HG02798 (cell line): ENCODE results near the gene PITRM1.
"Not testable (repeated sequence)": the region's sequence is repeated elsewhere in the genome, so short reads cannot be mapped to it uniquely, and the experiment has no call there.

ENCODE experiments used
- ATAC-seq: cut with Tn5 transposase; IDR thresholded peaks from one replicate; pipeline ENCODE4 v1.9.1; 2021; ENCODE audit warnings: mild to moderate bottlenecking; ENCODE audit not compliant: unreplicated experiment, poor library complexity

The PITRM1 gene

DNA sequence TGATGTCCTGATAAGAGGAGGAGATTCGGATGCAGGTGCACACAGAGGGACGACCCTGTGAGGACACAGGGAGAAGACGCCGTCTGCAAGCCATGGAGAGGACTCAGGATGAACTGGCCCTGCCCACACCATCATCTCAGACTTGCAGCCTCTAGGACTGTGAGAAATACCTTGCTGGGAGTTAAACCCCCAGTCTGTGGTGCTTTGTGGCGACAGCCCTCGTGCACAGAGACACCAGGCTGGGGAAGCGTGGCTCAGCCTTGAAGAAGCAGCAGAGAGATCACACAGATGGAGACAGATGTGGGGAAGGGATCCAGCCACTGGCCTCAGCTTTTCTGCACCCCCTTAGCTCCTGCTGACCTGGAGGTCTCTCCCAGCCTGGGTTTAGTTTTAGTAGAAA, 26.3 kb upstream of the PITRM1 start:
- ATAC-seq: no peak

DNA sequence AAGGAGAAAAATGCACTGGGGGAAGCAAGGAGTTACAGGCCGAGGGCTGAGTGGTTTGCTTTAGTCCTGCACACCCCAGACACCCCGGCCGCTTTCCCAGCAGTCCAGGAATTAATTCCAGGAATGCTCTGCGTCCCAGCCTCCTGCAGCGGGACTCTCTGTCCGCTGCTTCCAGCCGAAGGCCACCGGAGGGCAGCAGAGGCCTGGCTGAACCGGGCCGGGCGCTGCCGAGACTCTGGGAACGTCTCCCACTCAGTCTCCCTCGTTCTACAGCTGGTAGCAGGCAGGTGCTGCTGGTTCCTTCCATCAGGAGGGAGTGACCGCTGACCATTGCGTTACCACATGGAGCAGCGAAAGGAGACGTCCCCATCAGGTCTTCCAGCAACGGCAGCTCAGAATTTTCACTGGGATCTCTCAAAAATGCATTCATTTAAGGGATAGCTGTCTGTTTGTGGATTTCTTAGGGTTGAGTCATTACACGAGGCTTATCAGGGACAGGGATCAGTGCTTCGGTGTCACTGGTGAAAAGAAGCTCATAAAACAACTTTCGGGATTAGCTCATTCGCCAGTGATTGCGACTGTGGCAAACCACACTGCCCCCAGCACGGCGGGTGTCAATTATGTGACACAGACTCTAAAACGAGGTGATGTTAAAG, 24.9 kb upstream of the PITRM1 start:
- ATAC-seq: peak; percentile 73

GRCh38 chr10:3196958-3197347, 24.4 kb upstream of the PITRM1 start:
- no peak for ATAC-seq

DNA sequence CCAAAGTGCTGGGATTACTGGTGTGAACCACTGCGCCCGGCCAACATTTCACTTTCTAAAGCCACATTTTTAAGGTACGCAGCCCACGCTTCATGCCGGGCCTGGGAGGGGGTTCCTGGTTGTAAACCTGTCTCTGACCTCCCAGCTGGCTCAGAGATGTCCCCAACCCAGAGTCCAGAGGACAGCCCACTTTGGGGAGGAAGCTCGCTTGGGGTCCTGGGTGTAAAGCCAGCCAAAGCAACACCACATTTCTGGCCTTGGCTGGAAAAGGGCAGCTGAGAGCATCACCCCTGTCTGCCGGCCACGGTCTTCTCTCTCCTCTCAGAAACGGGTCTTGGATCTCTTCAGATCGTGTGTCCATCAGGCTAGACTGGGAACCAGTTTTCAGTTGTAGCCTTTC, 23.9 kb upstream of the PITRM1 start:
- ATAC-seq: no peak

DNA sequence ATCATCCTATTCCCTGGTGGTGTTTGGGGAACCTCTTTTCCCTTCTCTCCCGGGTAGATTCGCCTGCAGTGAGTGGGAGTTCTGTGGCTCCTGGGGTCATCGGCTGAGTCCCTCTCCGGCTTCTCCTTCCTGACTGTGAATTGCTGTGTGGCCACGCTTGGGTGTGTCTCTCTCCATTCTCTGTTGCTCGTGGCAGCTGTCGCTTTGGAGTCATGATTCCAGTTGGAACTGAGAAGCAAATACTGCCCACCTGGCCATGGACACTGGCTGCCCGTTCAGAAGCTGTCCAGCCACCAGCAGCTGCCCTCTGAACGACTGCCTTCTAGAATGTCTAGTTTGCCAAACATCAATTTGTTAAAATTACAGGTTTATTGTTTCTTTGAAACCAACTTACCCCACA, 23.1 kb upstream of the PITRM1 start:
- no peak for ATAC-seq

- no peak for ATAC-seq
Measured at GRCh38 chr10:3195286-3195685, 22.7 kb upstream of the PITRM1 start.

GRCh38 chr10:3194871-3195270, 22.3 kb upstream of the PITRM1 start:
- ATAC-seq: no peak

GRCh38 chr10:3193751-3194150, 21.2 kb upstream of the PITRM1 start:
- no peak for ATAC-seq

DNA sequence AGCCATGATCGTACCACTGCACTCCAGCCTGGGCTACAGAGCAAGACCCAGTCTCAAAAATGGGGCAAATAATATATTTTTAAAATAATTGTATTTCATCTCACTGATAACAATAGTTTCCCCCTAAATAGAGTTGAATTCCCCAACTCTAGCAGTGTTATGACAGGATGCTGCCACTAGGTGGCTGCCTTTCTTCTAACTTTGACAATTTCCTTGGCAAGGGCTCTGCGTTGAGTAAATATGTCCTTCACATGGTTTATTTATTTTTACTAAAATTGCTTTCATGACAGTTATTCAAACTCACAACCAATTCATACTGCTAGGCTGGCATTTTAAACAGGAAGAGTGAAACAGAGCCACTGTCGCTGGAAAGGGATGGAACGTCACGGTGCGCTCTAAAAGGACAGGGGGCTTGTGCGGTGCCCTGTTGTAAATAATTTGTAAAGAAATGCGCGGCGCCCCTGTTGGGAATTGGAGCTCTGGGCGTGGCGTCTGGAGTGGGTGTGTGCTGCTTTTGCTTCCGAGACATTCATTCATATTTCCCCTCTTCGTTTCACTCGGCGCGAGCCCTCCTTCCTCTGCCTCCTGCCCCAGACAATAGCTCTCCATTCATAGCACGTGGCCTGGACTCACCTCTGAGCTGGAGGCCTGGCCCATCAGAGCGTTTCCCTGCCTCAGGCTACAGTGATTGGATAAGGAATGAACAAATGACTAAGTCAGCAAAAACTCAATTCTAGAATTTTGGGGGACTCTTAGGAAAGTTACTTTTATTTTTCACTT, 20.5 kb upstream of the PITRM1 start:
- ATAC-seq: peak; percentile 43

GRCh38 chr10:3190817-3191216, 18.2 kb upstream of the PITRM1 start:
- ATAC-seq: no peak

- not testable (repeated sequence) for ATAC-seq
Measured at GRCh38 chr10:3187229-3187628, 14.6 kb upstream of the PITRM1 start.

- ATAC-seq: no peak
Measured at GRCh38 chr10:3186368-3186767, 13.8 kb upstream of the PITRM1 start.

DNA sequence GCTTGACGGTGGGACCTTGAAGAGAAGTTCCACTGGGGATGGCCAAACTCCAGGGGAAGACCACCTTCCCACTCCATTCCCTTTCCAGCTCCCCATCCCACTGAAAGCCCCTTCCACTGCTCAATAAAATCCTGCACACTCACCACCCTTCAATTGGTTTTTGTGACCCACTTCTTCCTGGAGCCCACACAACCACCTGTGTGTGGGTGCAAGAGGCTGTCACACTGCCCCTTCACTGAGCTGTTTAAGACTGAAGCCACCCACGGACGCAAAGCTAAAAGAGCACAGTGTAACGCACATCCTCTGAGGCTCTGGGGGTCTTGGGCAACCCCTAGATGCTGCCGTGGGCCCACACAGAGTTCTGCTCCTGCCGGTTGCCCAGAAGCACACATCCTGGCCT, 12.8 kb upstream of the PITRM1 start:
- no peak for ATAC-seq

DNA sequence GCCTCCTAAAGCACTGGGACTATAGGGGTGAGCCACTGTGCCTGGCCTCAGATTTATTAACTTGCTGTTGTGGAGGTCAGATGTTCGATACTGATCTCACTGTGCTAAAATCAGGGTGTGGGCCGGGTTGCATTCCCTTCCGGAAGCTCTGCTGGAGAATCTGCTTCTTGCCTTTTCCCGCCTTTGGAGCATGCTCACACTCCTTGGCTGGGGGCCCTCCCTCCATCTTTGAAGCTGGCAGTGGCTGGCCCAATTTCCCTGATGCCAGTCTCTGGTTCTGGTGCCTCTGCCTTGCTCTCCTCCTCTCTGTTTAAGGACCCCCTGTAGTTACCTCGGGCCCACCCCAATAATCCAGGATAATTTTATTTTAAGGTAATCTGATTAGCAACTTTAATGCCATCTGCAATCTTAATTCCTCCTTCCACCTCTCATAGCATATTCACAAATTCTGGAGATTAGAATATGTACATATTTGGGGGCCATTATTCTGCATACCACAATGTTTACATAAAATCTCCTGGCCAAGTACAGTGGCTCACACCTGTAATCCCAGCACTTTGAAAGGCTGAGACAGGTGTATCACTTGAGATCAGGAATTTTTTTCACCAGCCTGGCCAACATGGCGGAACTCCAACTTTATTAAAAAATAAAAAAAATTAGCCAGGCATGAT, 7.9 kb upstream of the PITRM1 start:
- ATAC-seq: no peak

DNA sequence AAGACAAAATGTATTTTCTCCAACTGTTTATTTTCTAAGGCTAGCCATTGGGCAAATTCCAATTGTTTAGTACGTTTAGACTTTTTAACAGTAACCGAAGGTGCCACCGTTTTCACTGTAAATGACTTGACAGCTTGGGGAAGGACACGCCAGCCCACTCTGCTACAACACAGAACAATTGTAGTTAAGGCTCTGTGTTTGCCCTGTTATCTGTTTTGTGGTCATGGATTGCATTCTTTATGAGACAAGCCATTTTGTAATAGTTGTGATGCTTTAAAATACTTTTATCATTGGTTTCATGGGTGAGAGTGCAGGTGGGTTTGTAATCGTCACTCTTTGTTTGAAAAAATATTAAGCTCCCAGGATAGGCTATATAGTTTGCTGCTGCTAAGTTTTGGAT, 6.6 kb upstream of the PITRM1 start:
- ATAC-seq: no peak

DNA sequence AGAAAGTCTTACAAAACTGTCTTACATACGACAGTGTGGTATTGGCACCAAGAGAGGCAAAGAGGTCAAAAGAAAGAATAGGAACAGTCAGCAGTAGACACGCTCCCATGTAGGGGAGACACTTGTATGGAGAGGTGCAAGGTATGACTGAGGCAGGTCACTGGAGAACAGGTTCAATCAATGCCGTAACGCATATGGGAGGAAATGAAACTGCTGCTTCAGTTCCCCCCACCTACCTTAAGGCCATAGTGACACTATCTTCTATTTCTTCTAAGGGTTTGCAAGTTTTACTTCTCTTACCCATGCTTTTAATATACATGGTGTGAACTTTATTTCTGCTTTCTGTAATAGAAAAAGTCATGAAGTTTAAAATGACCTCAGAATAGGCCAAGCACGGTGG, 5.5 kb upstream of the PITRM1 start:
- no peak for ATAC-seq

DNA sequence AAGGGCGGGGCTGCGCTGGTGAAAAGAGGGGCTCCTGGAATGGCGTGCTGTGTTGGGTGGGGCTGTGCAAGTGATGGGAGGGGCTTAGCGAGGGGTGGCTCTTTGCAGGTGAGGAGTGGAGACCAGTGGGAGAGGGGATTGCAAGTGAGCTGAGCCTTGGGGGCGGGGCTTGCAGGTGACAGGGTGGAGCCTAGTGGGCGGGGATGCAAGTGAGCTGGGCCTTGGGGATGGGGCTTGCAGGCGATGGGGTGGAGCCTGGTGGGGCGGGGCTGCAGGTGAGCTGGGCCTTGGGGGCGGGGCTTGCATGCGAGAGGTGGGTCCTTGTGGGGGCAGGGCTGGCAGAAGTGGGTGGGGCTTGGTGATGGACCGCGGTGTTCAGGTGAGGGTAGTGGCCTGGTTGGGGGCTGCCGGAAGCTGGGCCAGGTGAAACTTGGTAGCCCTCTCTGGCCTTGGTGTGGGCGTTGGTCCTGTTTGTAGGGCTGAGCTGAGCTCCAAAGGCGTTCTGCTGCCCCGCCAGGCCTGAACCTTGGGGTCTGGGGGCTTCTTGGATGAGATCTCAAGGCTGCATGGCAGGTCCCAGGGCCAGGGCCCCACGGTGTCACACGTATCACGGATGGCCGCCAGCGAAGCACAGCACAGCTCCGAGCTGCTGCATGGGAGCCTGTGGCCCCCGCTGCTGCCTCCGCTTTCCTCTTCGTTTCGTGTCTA, 743 bp upstream of the PITRM1 start:
- peak; percentile 41 for ATAC-seq

GRCh38 chr10:3172081-3172445, 519 bp downstream of the PITRM1 start:
- ATAC-seq: no peak

DNA sequence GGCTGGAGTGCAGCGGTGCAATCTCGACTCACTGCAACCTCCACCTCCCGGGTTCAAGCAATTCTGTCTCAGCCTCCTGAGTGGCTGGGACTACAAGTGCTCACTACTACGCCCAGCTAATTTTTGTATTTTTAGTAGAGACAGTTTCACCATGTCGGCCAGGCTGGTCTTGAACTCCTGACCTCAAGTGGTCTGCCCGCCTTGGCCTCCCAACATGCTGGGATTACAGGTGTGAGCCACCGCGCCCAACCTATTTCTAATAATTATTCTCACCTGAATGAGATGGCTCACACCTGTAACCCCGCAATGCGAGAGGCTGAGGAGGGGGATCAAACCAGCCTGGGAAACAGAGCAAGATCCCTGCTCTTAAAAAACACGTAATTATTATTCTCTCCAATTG, 1.1 kb downstream of the PITRM1 start:
- ATAC-seq: not testable (repeated sequence)

DNA sequence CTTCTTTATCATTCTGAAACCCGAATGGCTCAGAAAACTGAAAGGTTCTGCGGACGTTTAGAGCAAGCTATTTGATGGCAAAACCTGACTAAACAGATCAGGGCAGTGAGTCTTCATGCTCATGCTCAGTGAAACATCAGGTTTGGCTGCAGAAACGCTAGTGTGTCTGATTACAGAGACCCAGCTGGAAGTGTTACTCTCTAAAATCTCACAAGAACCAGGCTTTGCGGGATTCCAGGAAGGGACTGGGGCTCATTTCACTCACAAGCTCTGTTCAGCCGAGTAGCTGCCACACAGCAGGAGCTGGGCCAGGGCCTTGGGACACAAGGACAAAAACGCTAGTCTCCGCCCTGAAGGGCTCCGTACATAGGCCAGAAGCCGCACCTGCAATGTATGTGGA, 2.9 kb downstream of the PITRM1 start:
- no peak for ATAC-seq

DNA sequence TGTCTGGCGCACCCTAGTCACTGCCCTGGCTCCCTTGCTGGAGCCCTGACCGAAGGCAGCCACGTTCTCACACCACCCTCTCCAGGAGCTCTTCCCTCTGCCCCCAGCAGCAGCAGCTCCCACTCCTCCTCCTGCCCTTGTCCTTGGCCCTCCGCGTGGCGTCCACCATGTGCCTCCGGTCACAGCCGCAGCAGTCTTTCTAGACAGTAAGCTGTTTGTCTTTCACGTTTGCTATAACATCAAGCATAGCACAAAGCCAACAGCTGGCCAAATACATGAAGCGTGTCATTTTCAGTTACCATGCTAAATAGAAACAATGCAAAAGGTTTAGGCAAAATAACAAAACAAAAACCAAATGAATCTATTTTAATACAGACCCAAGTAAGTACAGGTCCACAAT, 3.3 kb downstream of the PITRM1 start:
- no peak for ATAC-seq
